ENCODE data around the gene LAMB1.

DNA sequence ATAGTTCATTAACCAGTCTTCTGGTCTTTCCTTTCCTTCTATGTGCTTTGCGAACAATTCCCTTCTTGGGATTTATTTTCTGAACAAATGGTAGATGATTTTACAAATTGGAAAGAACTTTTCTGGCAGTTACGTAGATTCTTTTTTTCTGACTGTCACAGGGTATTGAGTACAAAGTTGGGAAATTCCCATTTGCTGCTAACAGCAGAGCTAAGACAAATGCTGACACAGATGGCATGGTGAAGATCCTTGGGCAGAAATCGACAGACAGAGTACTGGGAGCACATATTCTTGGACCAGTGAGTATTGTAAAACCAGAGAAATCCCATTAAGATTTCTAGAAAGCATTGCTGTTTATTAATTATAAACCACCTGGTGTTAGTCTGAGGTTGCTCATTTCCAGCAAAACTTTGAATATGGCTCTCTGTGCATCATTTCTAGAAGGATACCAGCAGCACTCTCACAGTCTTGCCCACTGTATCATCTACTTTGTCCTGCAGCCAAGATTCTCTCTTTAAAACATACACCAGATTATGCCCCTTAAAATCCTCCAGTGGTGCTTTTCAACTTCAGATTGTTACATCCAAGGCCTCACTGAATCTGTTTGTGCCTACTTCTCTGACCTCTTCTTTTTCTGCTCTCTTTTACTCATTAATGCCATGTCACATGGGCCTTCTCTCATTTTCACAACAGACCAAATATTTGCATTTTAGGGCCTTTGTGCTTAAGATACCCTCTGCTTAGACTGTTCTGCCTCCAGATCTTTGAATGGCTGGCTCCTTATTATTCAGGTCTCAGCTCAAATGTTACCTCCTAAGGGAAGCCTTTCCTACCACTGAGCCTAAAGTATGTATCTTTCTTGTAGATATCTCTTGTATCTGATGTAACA, 85.0 kb downstream of the LAMB1 start:
- TF ChIP-seq CTCF (conservative IDR thresholded peaks at IDR 0.05 in 1 of 2, IDR thresholded peaks at IDR 0.05 in 1 of 2; ENCODE audit: extremely low read depth in 1 of 2, insufficient read depth in 1 of 2, low read depth in 1 of 2, low read length in 2 of 2) (no peak), EZH2 (IDR thresholded peaks at IDR 0.05; ENCODE audit: borderline replicate concordance, low read length) (no peak)
